ENCODE measurements around the gene EFR3B. TPM values are rescaled to one million over a fixed set of nuclear protein-coding genes. Genes with fewer than 3 reads are reported as not detected.

The EFR3B gene
- total and polyA plus RNA-seq, 10 of the 15 experiments (the other 5 are each of a cell fraction or from before 2014, with no cell fraction given): 0.12 to 3.9 (median 1.8) TPM

GRCh38 chr2:25141120-25141519 is 99.2 kb downstream of the EFR3B start (continued):
- TF ChIP-seq ATF2 (IDR thresholded peaks at IDR 0.05; ENCODE audit: low read length): no peak
- no peak for TF ChIP-seq RCOR1 (conservative IDR thresholded peaks at IDR 0.05; ENCODE audit: low read depth, low read length)
- TF ChIP-seq POLR2A (IDR thresholded peaks at IDR 0.05; ENCODE audit: low read depth, low read length): no peak
- TF ChIP-seq IRF5 (IDR thresholded peaks at IDR 0.05; ENCODE audit: borderline replicate concordance): no peak
- TF ChIP-seq KLF5 (IDR thresholded peaks at IDR 0.05; ENCODE audit: partially characterized antibody): no peak
- TF ChIP-seq HSF1 (IDR thresholded peaks at IDR 0.05; ENCODE audit: low read depth, low read length): no peak
- no peak for TF ChIP-seq REST (IDR thresholded peaks at IDR 0.05; ENCODE audit: low read depth, low read length)
